Cardiac muscle cell (in vitro differentiated cells and primary cell): ENCODE results near the gene TLE7. TPM values are rescaled to one million over a fixed set of nuclear protein-coding genes. Genes with fewer than 3 reads are reported as not detected.

ENCODE experiments used
- DNase-seq, 2 donors: peaks; one replicate each; pipeline versions ENCODE4 v3.0.0 to v3.0.0-alpha.2; 2010 to 2017; ENCODE audit warnings: low read depth in 1 of 2, low spot score in 1 of 2
- H3K27ac ChIP-seq: fragments of 200-600 bp; sonication (generic); 2 replicates; pipeline ENCODE4 v1.5.1; 2016
- H3K27me3 ChIP-seq: fragments of 200-600 bp; sonication (generic); 2 replicates; pipeline ENCODE4 v1.6.0; 2016; ENCODE audit warnings: control low read depth
- H3K36me3 ChIP-seq: fragments of 200-600 bp; sonication (generic); 2 replicates; pipeline ENCODE4 v1.5.1; 2016; ENCODE audit warnings: control low read depth
- H3K4me1 ChIP-seq: fragments of 200-600 bp; sonication (generic); 2 replicates; pipeline ENCODE4 v1.8.1; 2017; ENCODE audit warnings: low read depth, mild to moderate bottlenecking, mixed run types
- H3K4me3 ChIP-seq: fragments of 200-600 bp; sonication (generic); 2 replicates; pipeline ENCODE4 v1.5.1; 2016; ENCODE audit warnings: mild to moderate bottlenecking
- H3K9me3 ChIP-seq: fragments of 200-600 bp; sonication (generic); 2 replicates; pipeline ENCODE4 v1.5.1; 2017; ENCODE audit warnings: low read depth, mild to moderate bottlenecking, control low read depth
- polyA plus RNA-seq: library from polyadenylated mRNA; unstranded; fragments of >200 nt; fragmentation: Nextera tagmentation; extraction: Ambion mirVana; gene quantifications from 2 replicates; pipeline ENCODE4 v1.2.1, GENCODE V29; 2016
- total RNA-seq: library from RNA; depleted of rRNA; stranded (reverse); fragments of >200 nt; gene quantifications from 2 replicates; pipeline ENCODE4 v1.2.3, GENCODE V29; 2016
- TF ChIP-seq, protein P1 (sequence below): IDR thresholded peaks from 2 replicates; pipeline ENCODE4 v1.5.1; 2012; ENCODE audit warnings: low read depth, mild to moderate bottlenecking, low read length

The TLE7 gene
- total and polyA plus RNA-seq, 2 experiments from 2014 or later, result not detected

DNA sequence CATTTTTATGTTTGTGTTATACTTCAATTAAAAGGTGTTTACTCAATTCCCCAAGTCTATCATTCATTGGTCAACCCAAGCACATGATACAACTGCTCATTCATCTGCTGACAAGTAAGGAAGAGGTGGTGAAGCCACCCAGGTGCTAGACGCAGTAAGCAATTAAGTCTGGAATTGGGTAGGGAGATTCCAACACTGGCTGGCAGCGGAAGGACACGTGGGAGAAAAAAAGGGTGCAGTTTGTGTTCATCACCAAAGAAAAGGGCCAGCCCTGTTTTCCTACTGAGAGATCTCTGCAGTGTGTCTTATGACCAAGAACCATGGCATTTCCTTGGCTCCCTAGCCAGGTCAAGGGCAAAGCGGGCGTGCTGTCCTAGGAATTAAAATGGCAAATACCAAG is 32.0 kb upstream of the TLE7 start:
- no peak overlapping the region for H3K4me3 ChIP-seq

DNA sequence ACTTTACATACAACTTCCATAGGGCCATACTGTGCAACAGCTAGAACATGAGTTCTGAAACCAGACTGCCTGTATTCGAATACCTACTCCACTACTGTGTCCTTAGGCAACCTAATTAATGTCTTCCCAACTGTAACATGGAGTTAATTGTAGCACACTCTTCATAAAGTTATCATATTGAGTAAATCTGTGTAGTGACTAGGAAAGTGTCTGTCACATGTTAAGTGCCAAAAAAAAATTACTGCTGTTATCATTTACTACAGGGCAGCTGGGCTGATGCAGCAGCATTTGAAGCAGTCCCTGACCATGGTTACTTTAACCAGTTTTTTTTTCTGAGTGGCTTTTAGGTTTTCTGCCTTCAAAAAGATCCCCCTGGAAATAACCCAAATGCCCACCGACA is 31.1 kb upstream of the TLE7 start:
- Histone ChIP-seq H3K27me3 (no peaks in the 10 kb centered on the region), H3K9me3 (no peaks in the 10 kb centered on the region), H3K36me3 (peaks cover 9% of the 10 kb centered on the region), H3K4me1 (no peaks in the 10 kb centered on the region), H3K27ac (no peak overlapping the region), H3K4me3 (no peak overlapping the region)
- TF ChIP-seq, protein P1, sequence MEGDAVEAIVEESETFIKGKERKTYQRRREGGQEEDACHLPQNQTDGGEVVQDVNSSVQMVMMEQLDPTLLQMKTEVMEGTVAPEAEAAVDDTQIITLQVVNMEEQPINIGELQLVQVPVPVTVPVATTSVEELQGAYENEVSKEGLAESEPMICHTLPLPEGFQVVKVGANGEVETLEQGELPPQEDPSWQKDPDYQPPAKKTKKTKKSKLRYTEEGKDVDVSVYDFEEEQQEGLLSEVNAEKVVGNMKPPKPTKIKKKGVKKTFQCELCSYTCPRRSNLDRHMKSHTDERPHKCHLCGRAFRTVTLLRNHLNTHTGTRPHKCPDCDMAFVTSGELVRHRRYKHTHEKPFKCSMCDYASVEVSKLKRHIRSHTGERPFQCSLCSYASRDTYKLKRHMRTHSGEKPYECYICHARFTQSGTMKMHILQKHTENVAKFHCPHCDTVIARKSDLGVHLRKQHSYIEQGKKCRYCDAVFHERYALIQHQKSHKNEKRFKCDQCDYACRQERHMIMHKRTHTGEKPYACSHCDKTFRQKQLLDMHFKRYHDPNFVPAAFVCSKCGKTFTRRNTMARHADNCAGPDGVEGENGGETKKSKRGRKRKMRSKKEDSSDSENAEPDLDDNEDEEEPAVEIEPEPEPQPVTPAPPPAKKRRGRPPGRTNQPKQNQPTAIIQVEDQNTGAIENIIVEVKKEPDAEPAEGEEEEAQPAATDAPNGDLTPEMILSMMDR, result no peak
- DNase-seq, result no peak

More for the DNA sequence above, 32.0 kb upstream of the TLE7 start:
- H3K27ac ChIP-seq, result no peak overlapping the region
- TF ChIP-seq, protein P1, result no peak
- no peaks in the 10 kb centered on the region for H3K9me3 ChIP-seq
- DNase-seq, result no peak
- peaks cover 9% of the 10 kb centered on the region for H3K36me3 ChIP-seq
- no peaks in the 10 kb centered on the region for H3K27me3 ChIP-seq
- H3K4me1 ChIP-seq, result no peaks in the 10 kb centered on the region

DNA sequence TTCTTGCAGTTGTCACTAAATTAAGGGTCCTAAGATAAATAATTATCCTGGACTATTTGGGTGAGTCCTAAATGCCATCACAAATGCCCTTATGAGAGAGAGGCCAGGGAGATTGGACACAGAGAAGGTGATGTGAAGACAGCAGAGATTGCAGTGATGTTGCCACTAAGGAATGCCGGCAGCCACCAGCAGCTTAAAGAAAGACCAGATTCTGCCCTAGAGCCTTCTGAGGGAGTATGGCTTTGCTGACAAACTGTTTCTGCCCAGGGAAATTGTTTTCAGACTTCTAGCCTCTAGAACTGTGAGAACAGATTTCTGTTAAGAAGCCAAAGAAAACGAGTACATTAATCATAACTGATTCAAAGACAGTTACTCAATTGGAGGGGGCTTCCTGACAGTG is 30.2 kb upstream of the TLE7 start:
- Histone ChIP-seq H3K9me3 (no peaks in the 10 kb centered on the region), H3K27me3 (no peaks in the 10 kb centered on the region), H3K36me3 (peaks cover 7% of the 10 kb centered on the region), H3K4me1 (no peaks in the 10 kb centered on the region), H3K4me3 (no peak overlapping the region), H3K27ac (no peak overlapping the region)
- DNase-seq, result no peak
- TF ChIP-seq, protein P1, result no peak

DNA sequence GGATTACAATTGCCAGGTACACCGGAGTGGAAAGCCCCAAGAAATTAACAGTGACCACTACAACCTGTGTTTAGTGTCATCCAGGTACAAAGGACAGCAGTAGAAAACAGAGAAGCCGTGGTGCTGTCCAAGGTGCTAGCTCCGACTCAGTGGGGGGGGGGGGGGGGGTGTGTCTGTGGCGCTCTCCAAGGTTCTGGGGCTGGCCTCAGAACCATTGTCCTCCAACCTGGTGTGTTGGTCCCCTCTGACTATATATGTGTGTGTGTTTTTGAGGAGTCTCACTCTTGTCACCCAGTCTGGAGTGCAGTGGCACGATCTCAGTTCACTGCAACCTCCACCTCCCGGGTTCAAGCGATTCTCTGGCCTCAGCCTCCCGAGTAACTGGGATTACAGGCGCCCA is 26.0 kb upstream of the TLE7 start:
- Histone ChIP-seq H3K27me3 (no peaks in the 10 kb centered on the region), H3K36me3 (no peaks in the 10 kb centered on the region), H3K4me1 (no peaks in the 10 kb centered on the region), H3K27ac (no peak overlapping the region), H3K4me3 (no peak overlapping the region), H3K9me3 (no peaks in the 10 kb centered on the region)
- TF ChIP-seq, protein P1, result no peak
- DNase-seq, result peak; percentile 46 to 81

DNA sequence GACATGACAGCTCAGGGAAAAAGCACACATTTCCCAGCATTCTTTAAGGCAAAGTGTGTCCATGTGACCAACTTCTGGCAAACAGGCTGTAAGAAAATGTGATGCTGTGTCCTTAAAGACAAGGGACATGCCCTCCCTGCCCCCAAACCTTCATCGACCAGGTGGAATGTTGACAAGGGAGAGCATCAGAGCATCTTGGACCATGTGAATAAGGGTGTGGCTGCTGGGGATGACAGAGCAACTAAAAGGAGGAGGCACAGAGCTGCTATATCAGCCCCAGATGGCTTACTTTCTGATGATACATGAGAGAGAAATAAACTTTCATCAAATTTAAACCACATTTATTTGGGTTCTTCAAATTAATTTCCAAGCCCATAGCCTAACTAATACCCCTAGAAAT is 22.4 kb upstream of the TLE7 start:
- H3K9me3 ChIP-seq, result no peaks in the 10 kb centered on the region
- TF ChIP-seq, protein P1, result no peak

More for the DNA sequence above, 22.4 kb upstream of the TLE7 start:
- no peak overlapping the region for H3K27ac ChIP-seq
- H3K36me3 ChIP-seq, result no peaks in the 10 kb centered on the region
- no peak for DNase-seq
- peaks cover 9% of the 10 kb centered on the region for H3K4me1 ChIP-seq
- H3K27me3 ChIP-seq, result no peaks in the 10 kb centered on the region
- no peak overlapping the region for H3K4me3 ChIP-seq
